HG03108 (cell line): ENCODE results near the gene HOXA5.

Experiments
- ATAC-seq: cut with Tn5 transposase; IDR thresholded peaks from one replicate; pipeline ENCODE4 v1.9.1; 2021; ENCODE audit warnings: moderate library complexity; ENCODE audit not compliant: unreplicated experiment

The HOXA5 gene

GRCh38 chr7:27182861-27183681 lies 39.6 kb upstream of the HOXA5 start:
- no peak for ATAC-seq

GRCh38 chr7:27182285-27182841 lies 38.9 kb upstream of the HOXA5 start:
- ATAC-seq, result no peak

GRCh38 chr7:27181795-27182275 lies 38.4 kb upstream of the HOXA5 start:
- no peak for ATAC-seq

DNA sequence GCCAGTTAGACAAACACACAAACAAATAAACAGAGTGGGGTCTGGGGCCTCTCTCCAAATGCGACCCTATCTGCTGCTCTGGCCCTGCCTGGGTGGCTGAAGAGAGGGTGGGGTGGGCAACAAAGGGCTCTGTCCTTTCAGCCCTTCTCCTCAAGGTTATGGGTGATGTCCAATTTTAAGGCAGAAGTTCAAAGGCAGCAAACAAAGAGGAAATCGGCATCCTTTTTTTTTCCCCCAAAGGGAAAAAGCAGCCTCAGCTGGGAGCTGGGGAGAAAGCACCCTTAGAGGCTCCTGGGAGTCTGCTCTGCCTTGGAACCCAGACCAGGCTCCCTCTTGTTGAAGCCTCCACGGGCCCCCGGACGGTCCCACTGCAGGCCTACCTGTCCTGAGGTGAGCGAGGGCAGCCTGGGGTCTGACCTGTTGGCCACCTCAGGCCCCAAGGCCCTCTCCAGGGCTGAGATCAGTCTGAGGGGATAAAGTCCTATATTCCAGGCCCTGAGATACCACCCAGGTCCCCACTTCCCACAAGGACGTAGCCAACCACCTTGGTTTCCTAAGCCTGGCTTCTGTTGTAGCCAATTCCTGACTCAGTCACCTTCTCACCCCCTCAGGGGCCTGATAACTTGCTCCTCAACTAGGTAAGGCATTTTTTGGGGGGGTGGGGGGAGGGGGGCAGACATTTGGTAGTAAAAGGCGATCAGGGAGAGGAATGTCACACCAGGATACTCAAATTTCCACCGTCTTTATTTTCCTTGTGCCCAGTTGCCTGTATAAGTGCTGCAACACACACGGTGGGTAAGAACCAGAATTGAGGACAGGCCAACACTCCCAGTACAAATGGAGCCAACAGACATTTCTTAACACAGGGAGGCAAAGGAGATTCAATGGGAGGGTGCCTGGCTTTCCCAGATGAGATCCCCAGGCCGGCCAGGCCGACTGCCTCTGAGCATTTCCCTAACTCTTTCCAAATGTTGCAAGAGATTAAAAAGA lies 37.2 kb upstream of the HOXA5 start:
- ATAC-seq, result no peak

DNA sequence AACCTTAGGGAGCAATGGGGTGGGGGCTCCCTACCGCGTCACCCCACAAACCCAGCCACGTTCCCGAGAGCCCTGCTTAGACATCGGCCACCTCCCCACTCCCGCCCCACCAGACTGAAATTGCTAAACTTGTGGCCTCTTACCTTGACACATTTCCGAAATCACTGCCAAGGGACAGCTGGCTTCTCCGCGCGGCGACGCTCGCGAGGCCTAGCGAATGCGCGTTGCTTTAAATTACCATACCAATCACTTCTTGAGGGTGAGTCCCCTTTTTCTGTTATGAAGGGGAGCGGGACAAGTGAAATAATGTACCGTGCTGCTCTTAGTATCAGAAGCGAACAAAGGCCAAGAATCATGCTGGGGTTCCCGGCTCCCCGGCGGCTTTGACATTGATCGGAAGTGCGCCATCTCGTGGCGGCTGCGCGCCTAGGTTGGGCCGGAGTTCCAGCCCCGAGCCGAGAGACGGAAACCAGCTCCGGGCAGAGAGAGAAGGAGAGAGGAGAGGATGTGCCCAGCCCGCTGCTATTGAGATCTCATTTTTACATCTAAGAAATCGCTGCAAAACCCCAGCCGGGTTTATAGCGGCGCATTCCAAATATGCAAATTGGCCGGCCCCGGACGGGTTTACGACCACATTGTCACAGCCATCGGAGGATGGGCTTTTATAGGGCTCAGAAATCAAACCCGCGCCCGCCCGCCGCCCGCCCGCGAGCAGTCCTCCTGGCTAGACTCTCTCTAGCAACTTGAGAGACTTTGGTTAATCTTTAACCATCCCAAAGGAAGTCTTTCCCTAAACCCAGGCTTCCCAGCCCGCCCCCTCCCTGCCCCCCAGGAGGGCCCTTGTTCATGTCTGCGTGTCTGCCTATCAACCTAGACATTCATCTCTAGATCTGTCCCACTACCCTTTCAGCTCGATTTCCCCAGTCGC lies 36.3 kb upstream of the HOXA5 start:
- no peak for ATAC-seq

- no peak for ATAC-seq
Observed at GRCh38 chr7:27179030-27179429, 35.5 kb upstream of the HOXA5 start.

DNA sequence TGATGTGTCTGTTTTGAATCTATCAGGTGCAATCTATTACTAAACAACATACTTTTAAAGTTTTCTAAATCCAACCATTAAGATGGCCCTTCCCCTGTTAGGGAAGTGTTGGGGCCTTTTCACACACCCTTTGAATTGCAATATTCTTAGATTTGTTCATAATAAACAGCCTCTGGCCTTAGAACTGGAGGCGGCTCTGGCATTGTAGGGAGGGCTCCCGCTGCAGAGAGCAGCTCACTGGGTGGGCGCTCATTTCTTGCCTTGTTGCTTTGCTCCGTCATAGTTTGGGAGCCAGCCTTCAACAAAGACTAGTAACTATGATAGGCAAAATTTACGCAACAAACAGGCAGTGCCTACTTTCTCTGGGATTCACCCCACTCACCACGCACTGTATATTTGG lies 34.9 kb upstream of the HOXA5 start:
- no peak for ATAC-seq

DNA sequence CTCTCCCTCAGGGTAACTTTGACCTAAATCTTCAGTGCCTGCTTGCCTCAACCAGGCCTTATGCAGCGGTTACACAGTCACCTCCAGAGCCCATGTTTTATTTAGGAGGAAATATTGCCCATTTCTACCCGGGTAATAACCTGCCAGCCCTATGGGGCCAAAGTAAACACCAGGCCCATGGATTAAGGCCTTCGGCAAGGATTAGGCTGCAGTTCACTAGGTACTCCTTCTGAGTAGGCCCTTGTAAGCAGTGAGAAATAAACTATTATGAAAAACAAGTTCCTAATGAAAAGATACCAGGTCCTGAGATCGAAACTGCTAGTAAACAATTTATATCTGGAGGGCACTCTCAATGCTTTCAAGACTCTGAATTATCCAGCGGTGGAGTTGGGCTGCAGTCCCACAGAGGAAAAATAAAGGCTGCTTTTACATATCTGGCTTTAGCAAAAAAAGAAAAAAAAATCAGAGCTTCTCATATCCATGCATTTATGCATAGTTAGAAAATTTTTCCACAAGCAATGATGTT lies 34.4 kb upstream of the HOXA5 start:
- ATAC-seq, result no peak

DNA sequence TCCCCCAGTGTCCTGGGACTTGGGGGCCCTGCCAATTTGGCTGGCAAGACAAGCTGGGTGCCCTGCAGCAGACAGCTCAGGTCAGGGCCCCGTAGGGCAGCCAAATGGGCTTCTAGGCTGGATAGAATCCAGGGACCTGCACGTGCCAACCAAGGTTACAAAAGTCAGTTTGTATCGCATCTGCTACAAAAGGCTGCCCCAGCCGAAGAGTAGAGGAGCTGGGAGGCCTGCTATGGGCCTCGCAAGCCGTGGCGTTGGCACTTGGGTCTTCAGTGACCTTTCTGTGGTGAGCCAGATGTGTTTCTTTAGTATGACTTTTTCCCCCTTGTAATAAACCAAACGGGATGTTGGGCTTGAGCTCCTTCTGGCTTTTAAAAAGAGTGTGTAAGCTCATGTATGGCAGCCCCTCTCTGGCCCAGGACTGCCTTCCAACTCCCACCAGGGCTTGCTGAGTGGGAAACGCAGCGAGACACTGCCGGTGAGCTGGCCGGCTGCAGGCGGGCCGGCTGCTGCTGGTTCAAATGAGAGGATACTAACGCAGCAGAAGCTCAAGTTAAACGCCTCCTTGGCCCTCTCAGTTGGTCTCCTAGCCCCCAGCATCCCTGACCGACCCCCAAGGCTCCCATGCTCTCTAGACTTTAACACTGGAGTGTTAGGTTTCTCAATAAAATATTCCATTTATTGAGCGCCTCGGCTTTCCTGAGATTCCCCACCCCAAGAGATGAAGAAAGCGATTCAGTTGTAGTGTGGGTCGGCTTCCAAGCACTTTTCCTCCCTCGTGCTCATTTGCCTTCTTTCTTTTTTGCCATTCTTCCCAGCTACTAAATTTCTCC lies 33.7 kb upstream of the HOXA5 start:
- ATAC-seq, result no peak

DNA sequence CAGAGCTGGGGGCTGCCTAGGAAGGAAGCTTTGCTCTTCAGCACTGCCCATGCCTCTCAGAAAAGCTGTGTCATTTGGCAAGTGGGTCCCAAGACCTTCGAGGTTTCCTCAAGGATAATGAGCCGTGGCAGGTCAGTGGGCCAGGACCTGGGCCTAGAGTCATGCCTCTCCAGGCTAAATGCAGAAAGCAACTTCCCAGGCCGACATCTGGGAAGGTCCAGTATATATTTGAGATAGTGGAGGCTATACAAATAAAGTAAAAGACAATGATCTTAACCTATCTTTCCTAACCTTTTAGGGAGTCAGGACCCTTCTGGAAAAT lies 33.0 kb upstream of the HOXA5 start:
- no peak for ATAC-seq

DNA sequence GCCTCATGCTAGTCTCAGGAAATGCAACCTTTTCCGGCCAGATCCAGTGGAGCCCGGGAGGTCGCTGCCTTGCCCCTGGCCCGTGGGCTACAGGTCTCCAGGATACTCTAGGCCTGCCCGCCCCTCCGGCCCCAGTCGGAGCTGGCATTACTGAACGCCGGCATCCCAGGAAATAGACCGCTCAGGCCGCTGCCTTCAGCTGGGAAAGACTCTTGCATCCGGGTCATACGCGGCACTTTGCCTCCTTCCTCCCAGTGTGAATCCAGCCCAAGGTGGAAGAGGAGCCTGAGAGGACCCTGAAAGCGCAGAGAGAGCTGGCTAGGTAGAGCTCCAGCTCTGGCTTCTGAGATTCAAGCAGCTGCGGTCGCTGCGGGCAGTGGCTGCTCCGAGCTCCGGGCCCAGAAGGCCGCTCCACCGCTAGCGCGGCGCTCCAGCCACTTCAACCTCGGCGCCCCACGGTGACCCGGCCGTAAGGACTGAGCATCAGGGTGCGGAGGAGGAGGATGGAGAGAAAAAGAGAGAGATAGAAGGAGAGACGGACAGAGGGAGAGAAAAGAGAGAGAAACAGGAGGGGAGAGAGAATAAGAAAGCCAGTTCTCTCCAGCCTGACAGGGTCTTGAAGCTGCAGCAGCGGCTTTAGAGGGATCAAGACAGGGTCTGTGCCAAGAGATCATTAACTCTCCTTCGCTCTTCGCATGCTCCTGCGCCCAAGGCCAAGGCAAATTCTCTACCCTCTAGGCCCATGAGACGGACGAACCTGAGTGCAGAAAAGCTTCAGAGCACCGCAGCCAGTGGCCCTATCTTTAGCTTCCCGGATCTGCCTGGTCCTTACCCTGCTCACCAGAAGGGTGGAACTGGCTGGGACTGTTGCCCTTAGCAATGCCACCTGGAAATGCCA lies 32.4 kb upstream of the HOXA5 start:
- no peak for ATAC-seq

GRCh38 chr7:27174874-27175625 lies 31.6 kb upstream of the HOXA5 start:
- no peak for ATAC-seq

DNA sequence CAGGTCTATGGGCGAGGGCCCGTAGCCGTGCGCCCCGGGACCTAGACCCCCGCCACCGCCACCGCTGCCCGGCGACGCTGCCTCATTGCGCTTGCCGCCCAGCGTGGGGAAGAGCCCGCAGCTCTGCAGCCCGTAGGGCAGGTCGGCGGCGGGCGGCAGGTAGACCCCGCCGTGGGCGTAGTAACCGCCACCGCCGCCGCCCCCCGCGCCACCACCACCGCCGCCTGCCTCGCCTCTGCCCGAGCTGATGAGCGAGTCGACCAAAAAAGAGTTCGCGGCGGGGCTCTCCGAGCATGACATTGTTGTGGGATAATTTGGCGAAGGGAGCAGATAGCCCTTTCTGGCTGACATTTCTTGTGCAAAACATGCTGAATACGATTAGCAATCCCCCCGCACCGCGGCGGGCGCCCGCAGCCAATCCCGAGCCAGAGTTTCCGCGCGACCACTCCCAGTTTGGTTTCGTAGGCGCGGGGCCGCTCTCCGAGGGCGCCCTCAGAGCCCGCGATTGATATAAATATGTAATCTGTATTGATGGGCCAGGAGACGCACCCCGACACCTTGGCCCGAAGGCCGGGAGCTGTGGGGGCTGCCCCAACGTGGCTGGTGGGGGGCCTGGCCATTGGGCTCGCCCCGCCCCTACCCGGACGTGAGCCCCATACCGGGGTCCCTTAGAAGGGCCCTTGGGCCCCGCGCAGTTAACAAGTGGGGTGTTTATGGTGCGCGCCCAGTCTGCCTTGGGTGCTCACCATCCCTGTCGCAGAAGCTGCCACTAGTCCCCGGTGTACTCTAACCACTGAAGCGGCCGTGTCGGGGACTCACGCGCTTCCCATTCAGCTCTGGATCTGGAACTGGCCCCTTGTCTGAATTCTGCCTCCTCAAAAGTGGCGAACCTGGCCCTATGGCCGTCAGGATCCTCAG lies 30.7 kb upstream of the HOXA5 start, which contains the start of gene HOXA10:
Gene HOXA10, minus strand, starts transcription at position 365 of the 918 bp plus-strand sequence. Its CDS starts 14 bp downstream, at position 351.
- no peak for ATAC-seq

GRCh38 chr7:27173511-27173955 lies 30.1 kb upstream of the HOXA5 start:
- no peak for ATAC-seq

DNA sequence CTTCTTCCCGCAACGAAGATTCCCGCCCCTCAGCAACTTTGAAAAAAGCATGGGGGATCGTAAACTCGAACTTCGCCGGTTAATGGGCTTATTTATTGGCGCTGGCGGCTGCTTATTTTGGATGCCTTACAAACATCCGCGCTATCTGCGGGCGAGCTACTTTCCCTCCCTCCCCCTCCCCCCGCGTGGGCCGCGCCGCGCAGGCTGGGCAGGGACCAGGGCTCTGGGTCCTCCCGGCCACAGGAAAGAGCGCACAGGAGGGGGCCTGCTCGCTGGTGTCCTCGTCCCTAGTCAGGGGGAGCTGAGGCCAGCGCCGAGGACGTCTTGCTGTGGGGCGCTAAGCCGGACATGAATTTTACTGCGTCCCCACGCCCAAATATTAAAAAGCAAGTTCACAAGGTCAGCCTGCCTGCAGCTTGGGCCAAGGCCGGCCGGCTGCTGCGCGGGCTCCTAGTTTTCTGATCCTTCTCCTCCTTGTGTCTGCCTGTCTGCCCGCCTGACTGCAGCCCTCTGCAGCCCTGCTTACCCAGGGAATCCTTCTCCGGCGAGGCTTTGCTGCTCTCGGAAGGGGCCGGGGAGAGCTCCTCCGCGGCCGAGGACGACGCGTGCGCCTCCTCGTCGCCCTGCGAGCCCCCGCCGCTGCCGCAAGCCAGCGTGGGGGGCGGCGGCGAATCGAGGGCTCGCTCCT lies 29.5 kb upstream of the HOXA5 start:
- ATAC-seq, result no peak

DNA sequence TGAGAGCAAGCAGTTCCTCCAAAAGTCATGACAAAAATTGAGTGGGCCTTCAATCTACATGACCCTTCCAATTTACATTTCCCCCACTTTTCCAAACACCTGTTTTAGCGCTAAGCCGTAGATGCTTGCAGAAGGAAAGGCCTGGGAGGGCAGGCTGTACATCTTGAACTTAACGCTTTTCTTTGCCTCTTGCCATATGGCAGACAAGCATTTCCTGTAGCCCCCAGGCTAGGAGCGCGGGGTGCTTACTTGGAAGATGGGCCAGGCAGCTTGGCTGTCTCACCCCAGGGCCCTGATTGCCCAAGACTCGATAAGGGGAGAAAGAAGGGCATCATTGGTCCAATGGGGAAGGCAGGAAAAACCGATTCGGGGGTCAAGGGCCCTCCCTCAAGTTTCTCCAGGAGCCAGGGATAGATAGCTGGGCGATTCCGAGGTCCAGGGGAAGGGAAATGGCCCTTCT lies 28.9 kb upstream of the HOXA5 start:
- no peak for ATAC-seq
